IMR-90 (cell line): ENCODE data around the gene NOS1AP. TPM values are rescaled to one million over a fixed set of nuclear protein-coding genes. Genes with fewer than 3 reads are reported as not detected.

ENCODE experiments used
- ATAC-seq: fragments of 200-7000 bp; cut with Tn5 transposase; 2 replicates; pipeline ENCODE4 v1.9.1; 2020; ENCODE audit warnings: low read depth, mild to moderate bottlenecking, moderate library complexity
- BruUV-seq: library from RNA; stranded (reverse); fragments of 400-500 nt; replicated peaks from 2 replicates; lab custom pipeline; 2021; lab: Mats Ljungman, UMichigan
- CTCF ChIA-PET: fragments of 300-600 bp; formaldehyde crosslinking; extraction: SDS; loops from one replicate; lab custom pipeline; 2021; ENCODE audit warnings: antibody characterized with exemption; lab: Yijun Ruan, JAX
- POLR2A ChIA-PET: fragments of 300-600 bp; sonication (Branson Sonifier 250); formaldehyde crosslinking; loops from one replicate; lab custom pipeline; 2022; ENCODE audit warnings: antibody characterized with exemption; ENCODE audit not compliant: unreplicated experiment; lab: Charles Lee
- DNase-seq: peaks from one replicate; pipeline ENCODE4 v3.0.0; 2013
- H2AFZ ChIP-seq: replicated peaks from 2 replicates; pipeline ENCODE3; 2013; ENCODE audit warnings: low read length, mild to moderate bottlenecking; ENCODE audit not compliant: poor library complexity
- H2AK5ac ChIP-seq: 2 replicates; pipeline ENCODE4 v1.6.1; 2013; ENCODE audit warnings: low read depth, low read length, inconsistent platforms
- H2AK9ac ChIP-seq: replicated peaks from 2 replicates; pipeline ENCODE3; 2013; ENCODE audit warnings: mild to moderate bottlenecking, low read depth, low read length, moderate library complexity; ENCODE audit not compliant: poor library complexity
- H2BK120ac ChIP-seq: 2 replicates; pipeline ENCODE4 v1.6.1; 2013; ENCODE audit warnings: low read depth, low read length, inconsistent platforms
- H2BK15ac ChIP-seq: 3 replicates; pipeline ENCODE4 v1.6.1; 2013; ENCODE audit warnings: low read depth, low read length, inconsistent platforms
- H2BK20ac ChIP-seq: 2 replicates; pipeline ENCODE4 v1.6.1; 2013; ENCODE audit warnings: low read depth, mild to moderate bottlenecking, inconsistent platforms, low read length, moderate library complexity
- H2BK5ac ChIP-seq: 2 replicates; pipeline ENCODE4 v1.6.1; 2013; ENCODE audit warnings: mild to moderate bottlenecking, low read depth, low read length, inconsistent platforms; ENCODE audit not compliant: poor library complexity, severe bottlenecking
- H3K14ac ChIP-seq: replicated peaks from 2 replicates; pipeline ENCODE4 v1.6.1; 2013; ENCODE audit warnings: low read depth, low read length, inconsistent platforms
- H3K18ac ChIP-seq: 2 replicates; pipeline ENCODE4 v1.6.1; 2013; ENCODE audit warnings: low read depth, low read length, control low read depth
- H3K23ac ChIP-seq: 2 replicates; pipeline ENCODE4 v1.6.1; 2013; ENCODE audit warnings: low read depth, low read length, inconsistent platforms
- H3K27ac ChIP-seq: 2 replicates; pipeline ENCODE4 v1.5.1; 2013; ENCODE audit warnings: mild to moderate bottlenecking, control low read depth, low read length; ENCODE audit not compliant: insufficient read depth
- H3K27me3 ChIP-seq: 2 replicates; pipeline ENCODE4 v1.6.1; 2013; ENCODE audit warnings: low read length; ENCODE audit not compliant: control insufficient read depth, insufficient read depth
- H3K36me3 ChIP-seq: 2 replicates; pipeline ENCODE4 v1.6.1; 2013; ENCODE audit warnings: low read length, mixed read lengths; ENCODE audit not compliant: control insufficient read depth, insufficient read depth
- H3K4ac ChIP-seq: 2 replicates; pipeline ENCODE4 v1.6.1; 2013; ENCODE audit warnings: low read depth, low read length, inconsistent platforms
- H3K4me1 ChIP-seq: 2 replicates; pipeline ENCODE4 v1.6.1; 2013; ENCODE audit warnings: low read length, mixed read lengths; ENCODE audit not compliant: control insufficient read depth, insufficient read depth
- H3K4me2 ChIP-seq: 2 replicates; pipeline ENCODE4 v1.6.1; 2013; ENCODE audit warnings: low read depth, mild to moderate bottlenecking, control low read depth, low read length, moderate library complexity
- H3K4me3 ChIP-seq: 2 replicates; pipeline ENCODE4 v1.5.1; 2013; ENCODE audit warnings: low read depth, mild to moderate bottlenecking, control low read depth, low read length, moderate library complexity; ENCODE audit not compliant: insufficient read depth
- H3K56ac ChIP-seq: 2 replicates; pipeline ENCODE4 v1.6.1; 2013; ENCODE audit warnings: low read length, inconsistent platforms; ENCODE audit not compliant: insufficient read depth; ENCODE audit errors: extremely low read depth
- H3K79me1 ChIP-seq, 2 experiments: 2 replicates each; pipeline ENCODE4 v1.6.1; 2013; ENCODE audit warnings: low read length in 2 of 2, inconsistent platforms in 1 of 2, low read depth in 1 of 2
- H3K9ac ChIP-seq: 2 replicates; pipeline ENCODE4 v1.6.1; 2013; ENCODE audit warnings: low read depth, low read length, control low read depth
- H3K9me1 ChIP-seq: 2 replicates; pipeline ENCODE4 v1.6.1; 2013; ENCODE audit warnings: low read length, inconsistent platforms; ENCODE audit not compliant: insufficient read depth
- H3K9me3 ChIP-seq: 2 replicates; pipeline ENCODE4 v1.6.1; 2013; ENCODE audit warnings: low read length; ENCODE audit not compliant: control insufficient read depth, insufficient read depth
- H4K20me1 ChIP-seq: 2 replicates; pipeline ENCODE4 v1.6.1; 2013; ENCODE audit warnings: low read length, inconsistent platforms; ENCODE audit not compliant: insufficient read depth
- H4K5ac ChIP-seq: 2 replicates; pipeline ENCODE4 v1.6.1; 2013; ENCODE audit warnings: mild to moderate bottlenecking, low read depth, low read length, control low read depth
- H4K8ac ChIP-seq, 2 experiments: 2 replicates each; pipeline ENCODE4 v1.6.1; 2013; ENCODE audit warnings: low read depth in 2 of 2, low read length in 2 of 2, control low read depth in 1 of 2, inconsistent platforms in 1 of 2
- H4K91ac ChIP-seq: 2 replicates; pipeline ENCODE4 v1.6.1; 2013; ENCODE audit warnings: low read depth, low read length, inconsistent platforms; ENCODE audit not compliant: insufficient read depth
- BHLHE40 ChIP-seq: fragments of 150-350 bp; IDR thresholded peaks from 2 replicates; pipeline ENCODE4 v1.6.1; 2016; ENCODE audit warnings: mild to moderate bottlenecking, low read depth, low read length
- CEBPB ChIP-seq: IDR thresholded peaks from 2 replicates; pipeline ENCODE4 v1.6.1; 2012; ENCODE audit warnings: low read depth, low read length, improper control_type of control experiment
- CHD1 ChIP-seq: IDR thresholded peaks from 2 replicates; pipeline ENCODE4 v1.6.1; 2012; ENCODE audit warnings: low read depth, low read length, improper control_type of control experiment
- FOS ChIP-seq: fragments of 150-350 bp; IDR thresholded peaks from 2 replicates; pipeline ENCODE4 v1.6.1; 2016; ENCODE audit warnings: low read depth, low read length
- MAZ ChIP-seq: IDR thresholded peaks from 2 replicates; pipeline ENCODE4 v1.6.1; 2012; ENCODE audit warnings: low read depth, mild to moderate bottlenecking, low read length, improper control_type of control experiment, moderate library complexity, borderline replicate concordance
- MXI1 ChIP-seq: IDR thresholded peaks from 2 replicates; pipeline ENCODE4 v1.6.1; 2012; ENCODE audit warnings: low read depth, mild to moderate bottlenecking, low read length, moderate library complexity, borderline replicate concordance
- NFE2L2 ChIP-seq: fragments of 150-350 bp; IDR thresholded peaks from 2 replicates; pipeline ENCODE4 v1.6.1; 2016; ENCODE audit warnings: low read depth, mild to moderate bottlenecking, low read length
- POLR2A ChIP-seq: IDR thresholded peaks from 2 replicates; pipeline ENCODE4 v1.6.1; 2012; ENCODE audit warnings: mild to moderate bottlenecking, low read depth, low read length
- SMC3 ChIP-seq: fragments of 150-350 bp; IDR thresholded peaks from 2 replicates; pipeline ENCODE4 v1.6.1; 2016; ENCODE audit warnings: low read depth, mild to moderate bottlenecking, antibody characterized with exemption, low read length, moderate library complexity
- WGBS, 2 experiments: methylation state at CpG; one replicate each; pipeline versions ENCODE4 v1.1.5 to v1.1.7; 2013; ENCODE audit warnings: missing lambda C conversion rate in 2 of 2; ENCODE audit not compliant: insufficient read length in 1 of 2; ENCODE audit errors: extremely low coverage in 2 of 2; 5-methylcytosine and 5-hydroxymethylcytosine counted together
- dilution Hi-C: fragments of 300-500 bp; cut with HindIII; formaldehyde crosslinking; loops from one replicate; pipeline ENCODE4 v1.14.3; 2018; ENCODE audit warnings: low sequenced_read_pairs; ENCODE audit not compliant: unreplicated experiment
- in situ Hi-C: fragments of 300-500 bp; cut with MboI; formaldehyde crosslinking; loops from 3 replicates; pipeline ENCODE4 v1.14.3; 2019; ENCODE audit warnings: low sequenced_read_pairs, inconsistent platforms, mixed read lengths
- intact Hi-C: fragments of 100-400 bp; cut with micrococcal nuclease; formaldehyde crosslinking; loops from 2 replicates; pipeline ENCODE4 v1.10.0; 2022
- polyA plus RNA-seq, 3 experiments: library from polyadenylated mRNA; depleted of rRNA; stranded (reverse); fragments of >200 nt; gene quantifications; 2 replicates each; pipeline ENCODE4 v1.2.3, GENCODE V29; 2012; ENCODE audit warnings: low replicate concordance in 1 of 3
- total RNA-seq: library from RNA; depleted of rRNA; stranded (reverse); fragments of >200 nt; gene quantifications from 2 replicates; pipeline ENCODE4 v1.2.3, GENCODE V29; 2012
- TF ChIP-seq, protein P1 (sequence below): fragments of 150-350 bp; IDR thresholded peaks from 2 replicates; pipeline ENCODE4 v1.6.1; 2017; ENCODE audit warnings: mild to moderate bottlenecking, antibody characterized with exemption, low read length, low read depth

Gene NOS1AP
- total and polyA plus RNA-seq, 2 of the 4 experiments (the other 2 are of a cell fraction) = 0.18 to 0.19 TPM

GRCh38 chr1:162400790-162401355 is 331.4 kb downstream of the NOS1AP start:
- H2BK20ac ChIP-seq = no peak overlapping the region
- no peaks in the 10 kb centered on the region; the same call in 1 of the 2 replicates for H3K4me1 ChIP-seq
- no peak overlapping the region for H2AK5ac ChIP-seq
- no peaks in the 10 kb centered on the region for H3K79me1 ChIP-seq
- peaks cover 36% of the 10 kb centered on the region for H3K27me3 ChIP-seq
- DNase-seq (no peak), ATAC-seq (no peak)
- no peak overlapping the region for H4K5ac ChIP-seq
- H2BK120ac ChIP-seq = no peak overlapping the region
- no TSS peak for BruUV-seq
- H2AK9ac ChIP-seq = no peak overlapping the region
- H2BK15ac ChIP-seq = no peak overlapping the region
- no CpG with 5 or more reads among the region's 10 CpGs for WGBS, 2 experiments
- no peaks in the 10 kb centered on the region for H3K9me1 ChIP-seq
- no peak overlapping the region for H2AFZ ChIP-seq
- no peak overlapping the region for H4K91ac ChIP-seq
- POLR2A ChIA-PET = no interaction called here
- H2BK5ac ChIP-seq = no peak overlapping the region
- no peak for TF ChIP-seq POLR2A
- TF ChIP-seq CHD1 = no peak
- TF ChIP-seq, protein P1, sequence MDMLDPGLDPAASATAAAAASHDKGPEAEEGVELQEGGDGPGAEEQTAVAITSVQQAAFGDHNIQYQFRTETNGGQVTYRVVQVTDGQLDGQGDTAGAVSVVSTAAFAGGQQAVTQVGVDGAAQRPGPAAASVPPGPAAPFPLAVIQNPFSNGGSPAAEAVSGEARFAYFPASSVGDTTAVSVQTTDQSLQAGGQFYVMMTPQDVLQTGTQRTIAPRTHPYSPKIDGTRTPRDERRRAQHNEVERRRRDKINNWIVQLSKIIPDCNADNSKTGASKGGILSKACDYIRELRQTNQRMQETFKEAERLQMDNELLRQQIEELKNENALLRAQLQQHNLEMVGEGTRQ = no peak
- no peak for TF ChIP-seq SMC3
- no peak for TF ChIP-seq CEBPB
- no peak for TF ChIP-seq MAZ
- no peak for TF ChIP-seq BHLHE40
- no peak for TF ChIP-seq FOS
- TF ChIP-seq NFE2L2 = no peak
- no peak for TF ChIP-seq MXI1
- no peaks in the 10 kb centered on the region for H4K20me1 ChIP-seq
- H3K4me3 ChIP-seq = no peak overlapping the region
- no peak overlapping the region for H4K8ac ChIP-seq
- no peak overlapping the region for H3K4ac ChIP-seq
- in situ Hi-C loops = no loop called here
- H3K9me3 ChIP-seq = no peaks in the 10 kb centered on the region
- no peak overlapping the region for H3K23ac ChIP-seq
- H3K4me2 ChIP-seq = no peak overlapping the region
- H3K9ac ChIP-seq = no peak overlapping the region
- CTCF ChIA-PET = no interaction called here
- no peak overlapping the region for H3K27ac ChIP-seq
- H3K56ac ChIP-seq = no peak overlapping the region
- dilution Hi-C loops = no loop called here
- H3K18ac ChIP-seq = no peak overlapping the region
- H3K14ac ChIP-seq = no peak overlapping the region
- intact Hi-C loops = no loop called here
- no peaks in the 10 kb centered on the region for H3K36me3 ChIP-seq
